ENCODE data around the gene ZNF611.

DNA sequence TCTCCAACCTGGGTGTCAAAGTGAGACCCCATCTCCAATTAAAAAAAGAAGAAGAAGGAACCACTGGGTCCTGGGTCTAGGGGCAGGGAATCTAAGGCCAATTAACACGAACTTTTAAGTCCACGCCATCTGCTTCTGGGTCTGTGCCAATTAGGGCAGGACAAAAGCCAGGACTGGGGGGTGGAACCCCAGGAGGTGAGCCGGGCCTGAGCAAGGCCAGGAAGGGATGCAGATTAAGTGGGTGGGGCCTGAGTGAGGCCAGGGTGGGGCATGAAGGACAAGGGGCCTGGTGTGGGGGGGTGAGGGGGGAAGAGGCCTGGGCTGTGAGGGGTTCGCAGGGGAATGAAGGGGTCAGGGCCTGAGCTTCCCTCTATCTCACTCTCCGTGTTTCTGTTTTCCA lies 70.4 kb downstream of the ZNF611 start:
- TF ChIP-seq, protein P1, sequence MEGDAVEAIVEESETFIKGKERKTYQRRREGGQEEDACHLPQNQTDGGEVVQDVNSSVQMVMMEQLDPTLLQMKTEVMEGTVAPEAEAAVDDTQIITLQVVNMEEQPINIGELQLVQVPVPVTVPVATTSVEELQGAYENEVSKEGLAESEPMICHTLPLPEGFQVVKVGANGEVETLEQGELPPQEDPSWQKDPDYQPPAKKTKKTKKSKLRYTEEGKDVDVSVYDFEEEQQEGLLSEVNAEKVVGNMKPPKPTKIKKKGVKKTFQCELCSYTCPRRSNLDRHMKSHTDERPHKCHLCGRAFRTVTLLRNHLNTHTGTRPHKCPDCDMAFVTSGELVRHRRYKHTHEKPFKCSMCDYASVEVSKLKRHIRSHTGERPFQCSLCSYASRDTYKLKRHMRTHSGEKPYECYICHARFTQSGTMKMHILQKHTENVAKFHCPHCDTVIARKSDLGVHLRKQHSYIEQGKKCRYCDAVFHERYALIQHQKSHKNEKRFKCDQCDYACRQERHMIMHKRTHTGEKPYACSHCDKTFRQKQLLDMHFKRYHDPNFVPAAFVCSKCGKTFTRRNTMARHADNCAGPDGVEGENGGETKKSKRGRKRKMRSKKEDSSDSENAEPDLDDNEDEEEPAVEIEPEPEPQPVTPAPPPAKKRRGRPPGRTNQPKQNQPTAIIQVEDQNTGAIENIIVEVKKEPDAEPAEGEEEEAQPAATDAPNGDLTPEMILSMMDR (IDR thresholded peaks at IDR 0.05): no peak
- no peak for TF ChIP-seq POLR2A (IDR thresholded peaks at IDR 0.05)

Data from right lobe of liver (tissue), 4 donors.